ENCODE data around the gene MACROD1.

GRCh38 chr11:64055077-64055476, 110.8 kb downstream of the MACROD1 start:
- TF ChIP-seq CTCF (IDR thresholded peaks at IDR 0.05) (no peak), POLR2AphosphoS5 (IDR thresholded peaks at IDR 0.05) (no peak)

Data from suprapubic skin (tissue), 3 donors.